Activated naive CD4-positive, alpha-beta T cell treated with anti-CD3 and anti-CD28 coated beads for 36 hours (primary cell): ENCODE results near the gene SMIM14. TPM values are rescaled to one million over a fixed set of nuclear protein-coding genes. Genes with fewer than 3 reads are reported as not detected.
"Not testable (repeated sequence)": the region's sequence is repeated elsewhere in the genome, so short reads cannot be mapped to it uniquely, and the experiment has no call there.

Experiments
- CTCF ChIA-PET: fragments of 350-600 bp; sonication (Branson Sonifier 250); formaldehyde crosslinking; loops from one replicate; lab custom pipeline; 2021; ENCODE audit warnings: antibody characterized with exemption; lab: Charles Lee
- DNase-seq: peaks from one replicate; pipeline ENCODE4 v3.0.0-alpha.2; 2020
- H3K27ac Mint-ChIP-seq: one replicate; pipeline ENCODE4 v1.8.0; 2021; ENCODE audit warnings: mild to moderate bottlenecking, mixed read lengths
- H3K27me3 Mint-ChIP-seq: one replicate; pipeline ENCODE4 v1.8.0; 2021; ENCODE audit warnings: low read depth, mixed read lengths
- H3K36me3 Mint-ChIP-seq: one replicate; pipeline ENCODE4 v1.8.0; 2021; ENCODE audit warnings: low read depth, mixed read lengths
- H3K4me1 Mint-ChIP-seq: one replicate; pipeline ENCODE4 v1.8.0; 2021; ENCODE audit warnings: low read depth, mixed read lengths
- H3K4me3 Mint-ChIP-seq: one replicate; pipeline ENCODE4 v1.8.0; 2021; ENCODE audit warnings: mild to moderate bottlenecking, moderate library complexity, mixed read lengths
- H3K9me3 Mint-ChIP-seq: one replicate; pipeline ENCODE4 v1.8.0; 2021; ENCODE audit warnings: mixed read lengths
- intact Hi-C: fragments of 100-400 bp; cut with micrococcal nuclease; formaldehyde crosslinking; loops from one replicate; pipeline ENCODE4 v1.15.1; 2023
- total RNA-seq, 2 experiments: library from RNA; stranded (reverse); gene quantifications; one replicate each; pipeline ENCODE4 v1.2.3, GENCODE V29; 2021

SMIM14 gene
- total RNA-seq, 2 experiments from 2014 or later, result 2.7 to 3.9 TPM

DNA sequence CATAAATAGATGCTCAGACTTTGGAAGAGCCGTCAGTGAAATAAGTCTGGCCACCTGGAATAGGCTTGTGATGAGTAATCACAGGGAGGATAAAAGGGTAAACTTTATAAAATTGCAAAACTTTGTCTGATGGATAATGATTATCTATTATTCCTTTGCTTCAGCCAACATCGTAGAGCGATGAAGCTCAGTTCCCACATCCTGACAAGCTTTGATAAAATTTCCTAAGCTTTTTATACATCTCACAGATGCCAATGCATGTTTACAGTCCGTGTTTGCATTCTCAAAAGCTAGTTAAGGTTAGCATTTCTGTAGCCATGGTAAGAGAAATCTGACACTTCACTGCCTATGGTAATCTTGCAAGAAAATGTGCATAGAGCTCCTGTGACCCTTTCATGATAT lies 96.1 kb downstream of the SMIM14 start:
- no peak for DNase-seq
- intact Hi-C loops, result no loop called here
- no peaks in the 10 kb centered on the region for H3K9me3 Mint-ChIP-seq
- no peak overlapping the region for H3K4me3 Mint-ChIP-seq
- H3K27ac Mint-ChIP-seq, result no peak overlapping the region
- CTCF ChIA-PET, result interaction anchor here (0.7 to 1.2 kb wide), 2 partner anchors 10 to 45 kb away, joined by 3 read pairs; no protein-coding TSS in a partner anchor
- no peaks in the 10 kb centered on the region for H3K36me3 Mint-ChIP-seq
- no peaks in the 10 kb centered on the region for H3K4me1 Mint-ChIP-seq
- no peaks in the 10 kb centered on the region for H3K27me3 Mint-ChIP-seq

DNA sequence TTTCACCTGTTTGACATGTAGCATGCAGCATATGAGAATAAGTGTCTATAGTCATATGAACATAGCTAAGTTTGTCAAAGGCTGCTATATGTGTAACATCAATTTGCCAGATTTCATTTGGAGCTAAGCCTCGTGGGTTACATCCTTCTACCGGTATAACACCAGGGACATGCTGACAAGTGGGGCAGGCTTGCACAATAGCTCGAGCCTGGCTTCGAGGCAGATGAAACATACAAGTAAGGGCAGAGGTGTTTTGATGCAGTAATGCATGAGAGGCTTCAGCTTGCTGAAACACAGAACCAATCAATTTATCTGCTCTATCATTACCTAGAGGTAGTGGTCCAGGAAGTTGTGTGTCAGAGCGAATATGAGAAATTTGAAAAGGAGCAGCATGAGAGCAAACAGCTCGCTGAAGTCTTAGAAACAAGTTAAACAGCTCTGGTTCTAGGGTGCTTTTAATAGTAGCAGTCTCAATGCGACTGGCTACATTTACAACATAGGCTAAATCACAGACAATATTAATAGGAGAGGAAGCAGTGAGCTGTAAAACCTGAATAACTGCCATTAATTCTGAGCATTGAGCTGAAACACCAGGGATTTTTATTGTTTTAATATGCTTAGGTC lies 96.6 kb downstream of the SMIM14 start:
- Mint-ChIP-seq H3K4me3 (no peak overlapping the region), H3K4me1 (no peaks in the 10 kb centered on the region), H3K27ac (no peak overlapping the region), H3K9me3 (no peaks in the 10 kb centered on the region), H3K36me3 (no peaks in the 10 kb centered on the region), H3K27me3 (no peaks in the 10 kb centered on the region)
- no peak for DNase-seq
- intact Hi-C loops, result no loop called here
- CTCF ChIA-PET, result interaction anchor here (0.7 to 1.2 kb wide), 2 partner anchors 9 to 46 kb away, joined by 3 read pairs; no protein-coding TSS in a partner anchor

DNA sequence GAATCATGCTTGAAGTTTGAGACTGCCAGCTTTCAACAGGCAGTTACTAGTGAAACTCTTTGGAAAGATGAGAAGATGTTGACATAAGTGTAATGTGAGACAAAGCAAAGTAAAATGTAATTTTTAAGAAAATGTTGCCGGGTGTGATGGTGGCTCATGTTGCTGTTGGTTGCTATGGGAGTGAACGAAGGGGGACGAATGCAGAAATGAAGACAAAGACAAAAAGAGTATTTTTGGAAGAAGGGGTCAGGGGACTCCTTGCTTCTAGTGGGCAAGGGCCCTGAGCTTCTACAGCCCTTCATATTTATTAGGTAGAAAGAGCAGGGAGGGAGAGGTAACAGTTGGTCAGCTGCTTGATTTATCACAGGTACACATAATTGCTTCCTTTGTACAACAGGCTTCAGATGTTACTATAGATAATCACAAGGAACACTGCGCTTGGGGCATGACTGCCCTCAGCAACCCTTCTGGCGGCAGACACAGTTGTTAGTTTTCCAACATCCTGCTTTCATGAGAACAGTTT lies 99.5 kb downstream of the SMIM14 start:
- Mint-ChIP-seq H3K4me1 (no peaks in the 10 kb centered on the region), H3K27me3 (no peaks in the 10 kb centered on the region), H3K4me3 (no peak overlapping the region), H3K27ac (no peak overlapping the region), H3K9me3 (peaks cover 3% of the 10 kb centered on the region), H3K36me3 (peaks cover 4% of the 10 kb centered on the region)
- intact Hi-C loops, result no loop called here
- no peak for DNase-seq
- CTCF ChIA-PET, result interaction anchor here (0.6 kb wide), 1 partner anchor 18 kb away, joined by 5 read pairs; no protein-coding TSS in a partner anchor

DNA sequence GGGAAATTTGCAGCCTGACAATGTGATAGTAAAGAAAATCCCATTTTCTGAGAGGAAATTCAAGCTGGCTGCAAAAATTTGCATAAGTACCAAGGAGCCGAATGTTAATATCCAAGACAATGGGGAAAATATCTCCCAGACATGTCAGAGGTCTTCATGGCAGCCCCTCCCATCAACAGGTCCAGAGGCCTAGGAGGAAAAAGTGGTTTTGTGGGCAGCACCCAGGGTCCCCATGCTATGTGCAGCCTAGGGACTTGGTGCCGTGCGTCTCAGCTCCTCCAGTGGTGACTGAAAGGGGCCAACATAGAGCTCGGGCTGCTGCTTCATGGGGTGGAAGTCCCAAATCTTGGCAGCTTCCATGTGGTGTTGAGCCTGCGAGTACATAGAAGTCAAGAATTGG lies 105.1 kb downstream of the SMIM14 start:
- Mint-ChIP-seq H3K9me3 (peaks cover 35% of the 10 kb centered on the region), H3K27me3 (no peaks in the 10 kb centered on the region), H3K4me1 (peaks cover under 1% of the 10 kb centered on the region), H3K36me3 (peaks cover 33% of the 10 kb centered on the region), H3K27ac (no peak overlapping the region), H3K4me3 (no peak overlapping the region)
- CTCF ChIA-PET, result interaction anchor here (0.6 kb wide), 1 partner anchor 54 kb away, joined by 8 read pairs; no protein-coding TSS in a partner anchor
- DNase-seq, result no peak
- intact Hi-C loops, result no loop called here

DNA sequence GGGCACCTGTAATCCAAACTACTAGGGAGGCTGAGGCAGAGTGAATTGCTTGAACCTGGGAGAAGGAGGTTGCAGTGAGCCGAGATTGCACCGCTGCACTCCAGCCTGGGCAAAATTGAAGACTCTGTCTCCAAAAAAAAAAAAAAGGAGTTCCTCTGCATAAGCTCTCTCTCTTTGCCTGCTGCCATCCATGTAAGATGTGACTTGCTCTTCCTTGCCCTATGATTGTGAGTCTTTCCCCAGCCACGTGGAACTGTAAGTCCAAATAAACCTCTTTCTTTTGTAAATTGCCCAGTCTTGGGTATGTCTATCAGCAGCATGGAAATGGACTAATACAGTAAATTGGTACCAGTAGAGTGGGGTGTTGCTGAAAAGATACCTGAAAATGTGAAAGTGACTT lies 106.4 kb downstream of the SMIM14 start:
- H3K4me3 Mint-ChIP-seq, H3K4me1 Mint-ChIP-seq, DNase-seq, H3K27me3 Mint-ChIP-seq, H3K27ac Mint-ChIP-seq, intact Hi-C loops: not testable (repeated sequence)
- Mint-ChIP-seq H3K9me3 (peaks cover 35% of the 10 kb centered on the region), H3K36me3 (peaks cover 34% of the 10 kb centered on the region)
- CTCF ChIA-PET, result interaction anchor here (1.0 kb wide), 1 partner anchor 10 kb away, joined by 3 read pairs; no protein-coding TSS in a partner anchor

DNA sequence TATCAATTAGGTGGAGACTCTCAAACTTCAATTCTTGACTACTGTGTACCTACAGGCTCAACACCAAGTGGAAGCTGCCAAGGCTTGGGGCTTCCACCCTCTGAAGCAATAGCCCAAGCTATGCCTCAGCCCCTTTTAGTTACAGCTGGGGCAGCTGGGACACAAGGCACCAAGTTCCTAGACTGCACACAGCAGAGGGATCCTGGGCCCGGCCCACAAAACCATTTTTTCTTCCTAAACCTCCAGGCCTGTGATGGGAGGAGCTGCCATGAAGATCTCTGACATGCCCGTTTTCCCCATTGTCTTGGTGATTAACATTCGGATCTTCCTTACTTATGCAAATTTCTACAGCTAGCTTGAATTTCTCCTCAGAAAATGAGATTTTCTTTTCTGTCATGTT lies 108.0 kb downstream of the SMIM14 start:
- intact Hi-C loops, result no loop called here
- Mint-ChIP-seq H3K9me3 (peaks cover 35% of the 10 kb centered on the region), H3K27me3 (no peaks in the 10 kb centered on the region), H3K27ac (no peak overlapping the region), H3K4me1 (peaks cover 17% of the 10 kb centered on the region), H3K36me3 (peaks cover 34% of the 10 kb centered on the region), H3K4me3 (no peak overlapping the region)
- CTCF ChIA-PET, result interaction anchor here (0.6 kb wide), 1 partner anchor 706 kb away, joined by 3 read pairs; no protein-coding TSS in a partner anchor
- DNase-seq, result no peak

DNA sequence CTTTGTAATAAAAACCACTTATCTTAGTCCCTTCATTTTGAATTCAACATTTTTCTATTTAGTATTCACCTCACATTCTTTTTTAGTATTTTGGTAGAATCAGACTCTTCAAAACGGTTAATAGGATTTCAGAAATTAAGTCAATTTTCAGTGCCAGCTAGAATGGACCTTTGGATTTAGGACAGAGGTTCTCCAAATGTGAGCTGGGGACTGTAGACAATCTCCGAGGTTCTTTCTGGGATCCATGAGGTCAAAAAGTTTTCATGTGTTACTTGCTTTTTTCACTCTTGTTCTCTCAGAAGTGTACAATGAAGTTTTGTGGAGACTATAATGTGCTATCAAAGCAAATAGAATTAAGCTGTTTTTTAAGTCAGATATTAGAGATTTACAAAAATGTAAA lies 109.1 kb downstream of the SMIM14 start:
- Mint-ChIP-seq H3K4me3 (no peak overlapping the region), H3K9me3 (peaks cover 35% of the 10 kb centered on the region), H3K27ac (no peak overlapping the region), H3K4me1 (peaks cover 18% of the 10 kb centered on the region), H3K36me3 (peaks cover 34% of the 10 kb centered on the region), H3K27me3 (no peaks in the 10 kb centered on the region)
- CTCF ChIA-PET, result no interaction called here
- no peak for DNase-seq
- intact Hi-C loops, result loop anchor here (10.0 kb wide), 1 partner anchor 775 kb away; no protein-coding TSS in a partner anchor

DNA sequence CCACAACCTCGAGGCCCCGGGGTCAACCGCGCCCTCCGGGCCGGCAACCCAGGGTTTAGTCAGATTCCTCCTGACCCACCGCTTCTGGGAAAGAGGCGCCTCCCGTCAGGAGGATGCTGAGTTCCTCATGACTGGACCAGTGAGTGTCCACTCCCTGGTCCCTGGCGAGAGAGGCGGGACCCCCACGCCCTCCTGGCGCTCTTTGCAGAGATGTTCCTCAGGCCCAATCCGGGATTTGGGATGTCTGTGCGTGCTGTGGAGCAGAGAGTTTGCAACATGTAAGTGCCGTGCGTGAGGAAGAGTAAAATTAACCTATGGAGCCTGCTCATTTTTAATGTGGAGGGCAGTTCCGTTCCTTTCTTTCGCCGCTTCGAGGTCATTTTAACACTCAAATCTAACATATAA lies 110.6 kb downstream of the SMIM14 start:
- DNase-seq, result no peak
- peak overlapping the region; percentile 97 for H3K4me3 Mint-ChIP-seq
- H3K36me3 Mint-ChIP-seq, result peaks cover 30% of the 10 kb centered on the region
- peaks cover 18% of the 10 kb centered on the region for H3K4me1 Mint-ChIP-seq
- CTCF ChIA-PET, result interaction anchor here (1.0 kb wide), 1 partner anchor 59 kb away, joined by 5 read pairs; no protein-coding TSS in a partner anchor
- peaks cover 32% of the 10 kb centered on the region for H3K9me3 Mint-ChIP-seq
- intact Hi-C loops, result loop anchor here (10.0 kb wide), 1 partner anchor 777 kb away; no protein-coding TSS in a partner anchor
- no peaks in the 10 kb centered on the region for H3K27me3 Mint-ChIP-seq
- peak overlapping the region; percentile 65 for H3K27ac Mint-ChIP-seq

DNA sequence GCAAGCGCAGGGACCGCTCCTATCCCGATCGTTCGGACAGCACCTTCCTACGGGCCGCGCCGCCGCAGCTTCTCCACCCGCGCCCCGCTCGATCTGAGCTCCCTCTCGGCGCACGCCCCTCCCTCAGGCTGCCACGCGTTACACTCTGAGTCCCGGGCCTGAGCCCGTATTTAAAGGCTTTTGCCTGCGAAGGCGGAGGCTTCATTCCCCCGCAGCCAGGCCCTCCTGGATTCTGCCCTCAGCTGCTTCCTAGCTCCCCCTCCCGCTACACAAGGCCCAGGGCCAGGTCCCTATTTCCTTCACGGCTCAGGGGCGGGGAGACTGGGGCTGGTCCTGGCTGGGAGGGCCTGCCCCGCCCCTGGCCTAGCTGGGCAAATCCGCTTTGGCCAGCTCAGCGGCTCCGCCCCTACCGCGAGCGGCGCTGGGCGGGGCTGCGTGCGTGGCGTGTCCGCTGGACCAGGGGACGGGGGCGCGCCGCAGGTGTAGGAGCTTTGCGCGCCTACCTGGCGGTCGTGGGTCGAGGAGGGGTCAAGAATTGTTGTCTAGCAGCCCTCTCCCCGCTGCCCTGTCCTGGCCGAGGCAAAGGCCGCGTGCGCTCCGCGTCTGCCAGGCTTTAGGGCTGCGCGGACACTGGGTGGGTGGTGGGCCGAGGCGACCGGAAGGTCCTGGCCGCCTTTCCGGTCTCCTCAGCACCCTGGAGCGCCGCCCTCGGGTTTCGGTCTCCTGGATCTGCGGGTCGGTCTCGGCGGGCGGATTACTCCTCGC lies 111.2 kb downstream of the SMIM14 start, which contains the start of gene UGDH:
UGDH (minus strand) TSS at position 144 of the 765 bp plus-strand sequence. CDS start 5,927 bp downstream, outside the sequence.
- Mint-ChIP-seq H3K27me3 (no peaks in the 10 kb centered on the region), H3K27ac (peak within 1 kb of the TSS; percentile 81), H3K9me3 (peaks cover 26% of the 10 kb centered on the region), H3K4me1 (peaks cover 18% of the 10 kb centered on the region), H3K36me3 (peaks cover 24% of the 10 kb centered on the region), H3K4me3 (peak within 1 kb of the TSS; percentile 97)
- intact Hi-C loops, result loop anchor here (1.0 to 10.0 kb wide), 8 partner anchors 59 to 777 kb away; partner anchors contain the start of genes LIAS, SMIM14, UBE2K and WDR19
- peak; percentile 91 for DNase-seq
- CTCF ChIA-PET, result interaction anchor here (0.6 to 1.0 kb wide), 3 partner anchors 58 to 638 kb away, joined by 3 to 5 read pairs (median 3); no protein-coding TSS in a partner anchor

DNA sequence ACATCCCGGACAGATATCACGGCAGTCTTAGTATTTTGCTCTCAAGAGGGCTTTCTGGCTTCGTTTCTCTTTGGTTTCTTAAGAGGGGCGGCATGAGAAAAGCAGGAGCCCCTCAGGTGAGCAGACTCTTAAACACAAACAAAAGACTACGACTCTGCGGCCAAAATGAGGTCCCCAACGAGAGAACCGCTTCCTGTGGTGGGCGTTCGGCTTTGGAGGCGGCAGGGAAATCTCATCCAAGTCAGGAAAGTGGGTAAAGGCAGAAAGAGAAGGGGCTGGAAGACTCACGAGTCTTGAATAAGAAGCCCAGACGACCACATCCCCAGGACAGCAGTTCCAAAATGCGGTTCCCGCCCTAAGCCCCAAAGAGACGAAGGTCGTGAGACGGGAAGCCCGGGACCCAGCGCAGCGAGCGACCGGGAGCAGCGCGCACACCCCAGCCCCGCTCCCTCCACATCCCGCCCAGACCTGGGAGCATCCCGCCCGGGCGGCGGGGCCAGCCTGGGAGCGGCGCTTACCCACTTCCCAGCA lies 111.8 kb downstream of the SMIM14 start:
- Mint-ChIP-seq H3K27ac (peak overlapping the region; percentile 71), H3K36me3 (peaks cover 18% of the 10 kb centered on the region), H3K9me3 (peaks cover 19% of the 10 kb centered on the region), H3K4me3 (peak overlapping the region; percentile 97), H3K4me1 (peaks cover 18% of the 10 kb centered on the region), H3K27me3 (no peaks in the 10 kb centered on the region)
- DNase-seq, result peak; percentile 47
- CTCF ChIA-PET, result interaction anchor here (0.6 to 1.0 kb wide), 3 partner anchors 58 to 637 kb away, joined by 3 to 5 read pairs (median 3); no protein-coding TSS in a partner anchor
- intact Hi-C loops, result loop anchor here (1.0 to 10.0 kb wide), 8 partner anchors 58 to 778 kb away; partner anchors contain the start of genes LIAS, SMIM14, UBE2K and WDR19

DNA sequence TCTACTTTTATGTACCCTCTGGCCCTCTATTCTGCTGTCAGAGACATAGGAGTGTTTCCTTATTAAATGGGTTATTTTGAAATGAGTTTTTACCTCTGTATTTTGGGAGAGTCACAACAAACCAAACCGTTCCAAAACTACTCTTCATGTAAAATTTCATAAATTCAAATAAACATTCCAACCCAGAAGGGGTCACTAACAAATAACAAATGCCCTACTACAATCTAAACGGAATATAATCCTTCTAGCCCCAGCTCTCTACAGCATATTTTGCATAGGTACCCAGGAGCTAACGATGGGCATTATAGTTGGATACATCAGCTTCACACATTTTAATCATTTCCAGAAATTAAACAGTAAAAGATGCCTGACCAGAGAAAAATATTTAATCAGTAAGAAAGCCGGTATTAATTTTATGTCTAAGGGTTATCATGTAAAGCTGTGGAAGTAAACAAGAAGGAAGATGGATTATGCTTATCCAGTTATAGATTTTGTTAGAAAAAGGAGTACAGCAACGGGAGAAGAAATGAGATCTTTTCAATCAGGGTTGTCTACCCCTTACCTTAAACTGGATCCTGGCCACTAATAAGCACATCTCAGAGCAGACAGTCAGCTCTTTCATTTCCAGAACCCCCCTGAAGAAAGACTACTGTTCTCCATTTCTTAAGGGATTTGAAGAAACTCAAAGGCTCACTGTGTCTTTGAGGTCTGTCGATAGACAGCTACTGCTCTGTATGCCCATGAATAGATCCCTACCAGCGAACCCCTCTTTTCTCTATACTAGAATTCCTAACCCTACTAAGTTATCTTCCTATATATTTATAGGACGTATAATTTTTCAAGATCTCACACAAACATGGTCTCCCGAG lies 112.6 kb downstream of the SMIM14 start:
- CTCF ChIA-PET, result no interaction called here
- peaks cover 12% of the 10 kb centered on the region for H3K9me3 Mint-ChIP-seq
- H3K4me1 Mint-ChIP-seq, result peaks cover 18% of the 10 kb centered on the region
- H3K27ac Mint-ChIP-seq, result peak overlapping the region; percentile 71
- H3K4me3 Mint-ChIP-seq, result peak overlapping the region; percentile 97
- H3K36me3 Mint-ChIP-seq, result peaks cover 12% of the 10 kb centered on the region
- H3K27me3 Mint-ChIP-seq, result no peaks in the 10 kb centered on the region
- DNase-seq, result no peak
- intact Hi-C loops, result loop anchor here (2.0 to 10.0 kb wide), 3 partner anchors 57 to 779 kb away; no protein-coding TSS in a partner anchor
